Esophagus squamous epithelium (tissue), 5 donors: ENCODE data around the gene SDS. TPM values are rescaled to one million over a fixed set of nuclear protein-coding genes. Genes with fewer than 3 reads are reported as not detected.
"Not testable (repeated sequence)": the region's sequence is repeated elsewhere in the genome, so short reads cannot be mapped to it uniquely, and the experiment has no call there.

Experiments used
- DNase-seq: peaks from one replicate; lab custom pipeline; 2025; lab: John Stamatoyannopoulos, UW
- H3K27ac ChIP-seq, 4 donors: fragments of 200-600 bp; sonication (generic); one replicate each; pipeline ENCODE4 v1.5.1; 2016 to 2019; ENCODE audit warnings: mild to moderate bottlenecking in 1 of 4
- H3K27me3 ChIP-seq, 4 donors: fragments of 200-600 bp; sonication (generic); 1 replicate in 3 of 4; 2 replicates in 1 of 4; pipeline versions ENCODE4 v1.5.1 to v1.6.0; 2017 to 2021; ENCODE audit warnings: antibody characterized with exemption in 1 of 4
- H3K36me3 ChIP-seq, 3 donors: fragments of 200-600 bp; sonication (generic); one replicate each; pipeline ENCODE4 v1.5.1; 2016 to 2019
- H3K4me1 ChIP-seq, 3 donors: fragments of 200-600 bp; sonication (generic); one replicate each; pipeline ENCODE4 v1.5.1; 2017 to 2019
- H3K4me3 ChIP-seq, 4 donors: fragments of 200-600 bp; sonication (generic); 1 replicate in 3 of 4; 2 replicates in 1 of 4; pipeline ENCODE4 v1.5.1; 2016 to 2019; ENCODE audit warnings: mild to moderate bottlenecking in 2 of 4, moderate library complexity in 1 of 4
- H3K9me3 ChIP-seq, 3 donors: fragments of 200-600 bp; sonication (generic); one replicate each; pipeline ENCODE4 v1.5.1; 2016 to 2019
- CTCF ChIP-seq, 6 experiments: fragments of 450-650 bp in 4 of 6; fragments of 200-600 bp in 2 of 6; sonication (generic) in 2 of 6; IDR thresholded peaks; one replicate each; pipeline ENCODE4 v1.5.1; 2016 to 2019; ENCODE audit warnings: antibody characterized with exemption in 6 of 6, mild to moderate bottlenecking in 4 of 6, moderate library complexity in 4 of 6
- POLR2A ChIP-seq, 4 donors: fragments of 450-650 bp; IDR thresholded peaks; one replicate each; pipeline ENCODE4 v1.6.1; 2017; ENCODE audit warnings: antibody characterized with exemption in 4 of 4, mild to moderate bottlenecking in 4 of 4, moderate library complexity in 3 of 4
- WGBS, 2 donors: methylation state at CpG; one replicate each; pipeline ENCODE4 v1.1.5; 2018; 5-methylcytosine and 5-hydroxymethylcytosine counted together
- intact Hi-C: fragments of 100-400 bp; cut with DNase I; formaldehyde crosslinking; loops from one replicate; pipeline ENCODE4 v1.15.0; 2022
- total RNA-seq, 4 donors: library from RNA; depleted of rRNA; stranded (reverse); fragments of >200 nt; gene quantifications; one replicate each; pipeline ENCODE4 v1.1.0, GENCODE V29; 2016
- donor health status: DM: yes; HTN: yes; CAD: no.

The SDS gene
- total RNA-seq, 4 donors from 2014 or later, result 0.76 TPM; not detected in 3

GRCh38 chr12:113359133-113359938 is 44.4 kb downstream of the SDS start:
- no peak for DNase-seq
- 40 to 56% methylated on average over 7 to 9 of the region's 11 CpGs for WGBS, 2 donors
- TF ChIP-seq CTCF (IDR thresholded peaks at IDR 0.05) (no peak), POLR2A (IDR thresholded peaks at IDR 0.05) (no peak)
- Histone ChIP-seq H3K4me3 (peak overlapping the region; percentile 58 to 99 (median 97)), H3K4me1 (peaks cover 7 to 32% (median 10%) of the 10 kb centered on the region in 3 donors), H3K27me3 (no peaks in the 10 kb centered on the region), H3K9me3 (no peaks in the 10 kb centered on the region), H3K27ac (peak overlapping the region; percentile 74 to 95 (median 90)), H3K36me3 (peaks cover 0 to 8% (median 0%) of the 10 kb centered on the region in 3 donors)
- intact Hi-C loops, result no loop called here

DNA sequence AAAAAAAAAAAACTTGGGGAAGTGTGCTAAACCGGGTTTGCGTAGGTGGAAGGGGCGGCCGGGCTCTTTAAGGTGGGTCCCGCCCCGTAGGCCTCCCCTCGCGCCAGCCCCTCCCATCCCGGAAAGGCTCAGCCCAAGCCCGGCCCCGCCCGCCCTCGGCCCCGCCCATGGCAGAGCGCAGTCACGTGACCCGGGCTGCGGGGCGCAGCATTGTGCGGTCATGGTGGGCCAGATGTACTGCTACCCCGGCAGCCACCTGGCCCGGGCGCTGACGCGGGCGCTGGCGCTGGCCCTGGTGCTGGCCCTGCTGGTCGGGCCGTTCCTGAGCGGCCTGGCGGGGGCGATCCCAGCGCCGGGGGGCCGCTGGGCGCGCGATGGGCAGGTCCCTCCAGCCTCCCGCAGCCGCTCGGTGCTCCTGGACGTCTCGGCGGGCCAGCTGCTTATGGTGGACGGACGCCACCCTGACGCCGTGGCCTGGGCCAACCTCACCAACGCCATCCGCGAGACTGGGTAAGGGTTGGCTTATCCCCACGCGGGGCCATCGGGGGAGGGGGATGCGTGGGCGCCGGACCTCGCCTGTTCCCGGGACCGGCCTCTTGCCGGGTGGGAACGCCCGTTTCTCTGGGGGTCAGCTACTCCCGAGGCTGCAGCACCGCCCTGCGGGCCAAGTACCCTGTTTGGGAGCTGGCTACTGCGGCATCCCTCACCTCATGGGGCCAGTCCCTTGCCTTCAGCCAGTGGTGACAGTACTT is 45.1 kb downstream of the SDS start, which contains the start of gene PLBD2:
Gene PLBD2, plus strand, starts transcription at position 207 of the 752 bp plus-strand sequence. Its CDS starts 14 bp downstream, at position 221.
- TF ChIP-seq POLR2A (IDR thresholded peaks at IDR 0.05) (peak in 2 of 4 donors; percentile 58 to 74), CTCF (IDR thresholded peaks at IDR 0.05) (peak in 1 of 6 experiments; percentile 2)
- H3K4me1 ChIP-seq, result peaks cover 7 to 32% (median 10%) of the 10 kb centered on the region in 3 donors
- H3K9me3 ChIP-seq, result no peaks in the 10 kb centered on the region
- peak within 1 kb of the TSS; percentile 74 to 95 (median 90) for H3K27ac ChIP-seq
- no peaks in the 10 kb centered on the region for H3K27me3 ChIP-seq
- no peaks in the 10 kb centered on the region for H3K36me3 ChIP-seq
- WGBS, 2 donors, result 0% methylated on average over 1 of the region's 67 CpGs; no CpG with 5 or more reads in 1 of the 2 donors
- DNase-seq, result peak; percentile 74
- intact Hi-C loops, result no loop called here
- H3K4me3 ChIP-seq, result peak within 1 kb of the TSS; percentile 58 to 99 (median 97)

GRCh38 chr12:113354192-113354591 is 49.5 kb downstream of the SDS start:
- DNase-seq, H3K27ac ChIP-seq, intact Hi-C loops, H3K9me3 ChIP-seq, H3K4me3 ChIP-seq, H3K27me3 ChIP-seq, H3K36me3 ChIP-seq: not testable (repeated sequence)
- 81 to 88% methylated on average over 7 of the region's 7 CpGs for WGBS, 2 donors
- peaks cover 0 to 19% (median under 1%) of the 10 kb centered on the region in 3 donors for H3K4me1 ChIP-seq

DNA sequence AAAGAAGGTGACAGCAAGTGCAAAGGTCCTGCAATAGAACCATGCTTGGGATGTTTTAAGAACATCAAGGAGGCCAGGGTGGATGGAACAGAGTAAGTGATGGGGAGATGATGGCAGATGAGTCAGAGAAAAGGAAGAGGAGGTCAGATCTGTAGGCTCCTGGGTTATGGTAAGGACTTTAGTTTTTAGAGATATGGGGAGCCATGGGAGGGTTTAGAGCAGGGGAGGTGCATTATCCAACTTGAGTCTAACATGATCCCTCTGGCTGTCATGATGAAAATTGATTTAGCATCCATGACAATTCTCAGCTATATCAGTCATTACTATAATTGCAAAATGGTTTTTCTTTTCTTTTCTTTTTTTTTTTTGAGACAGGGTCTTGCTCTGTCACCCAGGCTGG is 52.6 kb downstream of the SDS start:
- no peaks in the 10 kb centered on the region for H3K9me3 ChIP-seq
- no peak for TF ChIP-seq CTCF (IDR thresholded peaks at IDR 0.05)
- TF ChIP-seq POLR2A (IDR thresholded peaks at IDR 0.05), result no peak
- H3K4me3 ChIP-seq, result no peak overlapping the region
- H3K27ac ChIP-seq, result no peak overlapping the region
- no peaks in the 10 kb centered on the region for H3K36me3 ChIP-seq
- H3K27me3 ChIP-seq, result peaks cover 0 to 3% (median 0%) of the 10 kb centered on the region in 4 donors
- no peak for DNase-seq
- H3K4me1 ChIP-seq, result no peaks in the 10 kb centered on the region
- intact Hi-C loops, result no loop called here

- peaks cover 0 to 3% (median 0%) of the 10 kb centered on the region in 4 donors for H3K27me3 ChIP-seq
- no peaks in the 10 kb centered on the region for H3K36me3 ChIP-seq
- WGBS, 2 donors, result 67 to 74% methylated on average over 15 of the region's 19 CpGs
- intact Hi-C loops, result no loop called here
- no peaks in the 10 kb centered on the region for H3K4me1 ChIP-seq
- no peak overlapping the region for H3K4me3 ChIP-seq
- H3K9me3 ChIP-seq, result no peaks in the 10 kb centered on the region
- DNase-seq, result no peak
- H3K27ac ChIP-seq, result no peak overlapping the region
- TF ChIP-seq POLR2A (IDR thresholded peaks at IDR 0.05) (no peak), CTCF (IDR thresholded peaks at IDR 0.05) (no peak)
Measured at GRCh38 chr12:113348849-113349536, 54.7 kb downstream of the SDS start.
